ENCODE measurements around the gene KLKB1. TPM values are rescaled to one million over a fixed set of nuclear protein-coding genes. Genes with fewer than 3 reads are reported as not detected.
"Not testable (repeated sequence)": the region's sequence is repeated elsewhere in the genome, so short reads cannot be mapped to it uniquely, and the experiment has no call there.

KLKB1 gene
- polyA plus RNA-seq, 3 donors, result 0.28 to 0.89 TPM; not detected in 1

DNA sequence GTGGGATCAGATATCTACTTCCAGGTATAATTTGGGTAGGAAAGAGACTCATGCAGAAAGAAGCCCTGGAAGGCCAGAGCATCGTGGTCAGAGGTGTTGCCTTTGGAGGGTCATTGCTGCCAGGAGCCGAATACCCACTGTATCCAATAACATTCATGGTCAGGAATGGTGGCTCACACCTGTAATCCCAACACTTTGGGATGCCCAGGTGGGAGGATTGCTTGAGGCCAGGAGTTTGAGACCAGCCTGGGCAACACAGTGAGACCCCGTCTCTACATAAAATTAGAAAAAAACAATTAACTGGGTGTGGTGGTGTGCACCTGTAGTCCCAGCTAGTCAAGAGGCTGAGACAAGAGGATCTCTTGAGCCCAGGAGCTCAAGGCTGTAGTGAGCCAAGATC, 27.8 kb downstream of the KLKB1 start:
- 90 to 99% (median 95%) methylated on average over 3 of the region's 3 CpGs for WGBS, 3 donors
- H3K27ac ChIP-seq (ENCODE audit: low read depth, low read length), result no peak overlapping the region

- H3K27ac ChIP-seq (ENCODE audit: low read depth, low read length), result no peak overlapping the region
- WGBS, 3 donors, result 76 to 92% (median 80%) methylated on average over 12 of the region's 12 CpGs
Measured at GRCh38 chr4:186258216-186258811, 31.0 kb downstream of the KLKB1 start.

DNA sequence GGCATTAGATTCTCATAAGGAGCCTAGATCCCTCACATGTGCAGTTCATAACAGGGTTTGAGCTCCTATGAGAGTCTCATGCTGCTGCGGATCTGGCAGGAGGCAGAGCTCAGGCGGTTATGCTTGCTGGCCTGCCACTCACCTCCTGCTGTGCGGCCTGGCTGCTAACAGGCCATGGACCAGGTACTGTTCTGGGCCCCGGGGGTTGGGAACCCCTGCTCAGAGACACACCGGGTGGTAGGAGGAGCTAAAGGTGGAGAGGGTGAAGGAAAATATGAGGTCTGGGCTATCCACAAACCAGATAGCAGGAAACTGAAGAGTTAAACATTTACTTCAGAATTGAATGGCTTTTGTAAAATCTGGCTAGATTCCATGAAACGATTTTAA, 32.8 kb downstream of the KLKB1 start:
- no peak overlapping the region for H3K27ac ChIP-seq (ENCODE audit: low read depth, low read length)
- WGBS, 3 donors, result 40 to 78% (median 76%) methylated on average over 6 of the region's 6 CpGs

- no peak overlapping the region for H3K27ac ChIP-seq (ENCODE audit: low read depth, low read length)
- 22 to 69% (median 69%) methylated on average over 12 of the region's 12 CpGs for WGBS, 3 donors
Measured at GRCh38 chr4:186260504-186261448, 33.5 kb downstream of the KLKB1 start.

DNA sequence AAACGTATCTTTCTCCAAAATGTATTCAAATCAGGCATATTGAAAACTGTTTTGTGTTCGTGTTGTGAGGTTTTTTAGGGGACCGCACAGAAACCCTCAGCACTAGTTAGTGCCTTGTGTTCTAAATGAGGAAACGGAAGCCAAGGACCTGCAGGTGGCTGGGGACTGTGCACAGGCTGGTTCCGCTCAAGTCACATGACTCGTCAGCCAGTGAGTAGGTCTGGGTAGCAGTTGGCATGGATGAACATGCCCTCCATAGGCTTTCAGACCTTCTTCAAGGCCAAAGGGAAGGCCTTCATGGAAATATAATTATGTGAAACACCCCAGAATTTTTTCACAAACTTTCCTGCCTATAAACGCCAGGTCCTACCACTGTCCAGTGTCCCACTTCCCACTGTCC, 37.4 kb downstream of the KLKB1 start:
- WGBS, 3 donors, result 89 to 93% (median 89%) methylated on average over 7 of the region's 7 CpGs
- no peak overlapping the region for H3K27ac ChIP-seq (ENCODE audit: low read depth, low read length)

- not testable (repeated sequence) for H3K27ac ChIP-seq (ENCODE audit: low read depth, low read length)
- 94 to 98% (median 95%) methylated on average over 11 of the region's 11 CpGs for WGBS, 3 donors
Measured at GRCh38 chr4:186265250-186265649, 37.9 kb downstream of the KLKB1 start.

DNA sequence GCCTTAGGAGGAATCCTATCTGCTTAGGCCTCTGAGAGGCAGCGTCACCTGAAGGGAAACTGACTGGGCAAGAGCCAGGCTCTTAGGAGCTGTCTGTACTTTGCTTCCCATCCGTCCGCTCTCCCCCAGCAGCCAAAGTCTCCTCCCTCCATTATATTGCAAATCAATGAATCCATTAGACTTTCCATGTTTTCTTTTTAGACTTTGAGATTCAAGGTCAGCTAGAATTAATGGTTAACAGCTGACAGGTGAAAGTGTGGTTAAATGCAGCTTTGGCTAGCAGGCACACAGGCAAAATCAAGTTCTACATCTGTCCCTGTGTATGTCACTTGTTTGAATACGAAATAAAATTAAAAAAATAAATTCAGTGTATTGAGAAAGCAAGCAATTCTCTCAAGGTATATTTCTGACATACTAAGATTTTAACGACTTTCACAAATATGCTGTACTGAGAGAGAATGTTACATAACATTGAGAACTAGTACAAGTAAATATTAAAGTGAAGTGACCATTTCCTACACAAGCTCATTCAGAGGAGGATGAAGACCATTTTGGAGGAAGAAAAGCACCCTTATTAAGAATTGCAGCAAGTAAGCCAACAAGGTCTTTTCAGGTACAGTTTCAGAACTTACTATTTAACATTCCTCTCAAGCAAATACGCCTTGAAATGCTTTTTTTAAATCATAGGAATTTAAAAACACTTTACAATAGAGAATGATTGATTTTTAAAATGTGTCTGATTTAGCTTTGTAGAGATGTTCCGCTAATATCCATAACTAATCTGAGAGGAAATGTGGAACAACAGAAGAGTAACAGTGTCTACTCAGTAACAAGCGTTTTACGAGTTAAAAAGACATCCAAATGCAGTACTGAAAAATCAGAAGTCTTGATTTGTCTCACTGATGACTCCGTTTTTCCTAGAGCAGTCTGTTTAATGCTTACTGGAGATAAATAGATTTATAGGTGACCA, 38.7 kb downstream of the KLKB1 start, which contains the start of gene F11:
F11 (plus strand) TSS at position 507 of the 970 bp plus-strand sequence. CDS start 948 bp downstream, outside the sequence.
- 25 to 70% (median 66%) methylated on average over 10 of the region's 10 CpGs for WGBS, 3 donors
- H3K27ac ChIP-seq (ENCODE audit: low read depth, low read length), result no peak within 1 kb of the TSS

GRCh38 chr4:186266729-186267456, 39.6 kb downstream of the KLKB1 start:
- 0 to 24% (median 18%) methylated on average over 8 of the region's 8 CpGs for WGBS, 3 donors

GRCh38 chr4:186271081-186271678, 43.9 kb downstream of the KLKB1 start:
- no peak overlapping the region for H3K27ac ChIP-seq (ENCODE audit: low read depth, low read length)
- 82 to 94% (median 84%) methylated on average over 9 of the region's 9 CpGs for WGBS, 3 donors

More at GRCh38 chr4:186266729-186267456, 39.6 kb downstream of the KLKB1 start:
- H3K27ac ChIP-seq (ENCODE audit: low read depth, low read length), result no peak overlapping the region

- H3K27ac ChIP-seq (ENCODE audit: low read depth, low read length), result no peak overlapping the region
- WGBS, 3 donors, result 43 to 92% (median 76%) methylated on average over 4 of the region's 4 CpGs
Measured at GRCh38 chr4:186272699-186273391, 45.5 kb downstream of the KLKB1 start.

DNA sequence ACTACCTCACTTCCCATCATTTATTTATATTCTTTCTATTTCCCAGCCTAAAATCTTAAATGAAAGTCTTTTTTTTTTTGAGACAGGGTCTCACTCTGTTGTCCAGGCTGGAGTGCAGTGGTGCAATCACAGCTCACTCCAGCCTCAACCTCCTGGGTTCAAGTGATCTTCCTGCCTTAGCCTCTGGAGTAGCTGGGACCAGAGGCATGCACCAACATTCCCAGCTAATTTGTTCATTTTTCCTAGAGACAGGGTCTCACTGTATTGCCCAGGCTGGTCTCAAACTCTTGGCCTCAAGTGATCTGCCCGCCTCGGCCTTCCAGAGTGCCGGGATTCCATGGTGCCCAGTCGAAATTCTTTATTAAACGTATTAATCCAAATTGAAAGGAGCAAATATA, 46.1 kb downstream of the KLKB1 start:
- 93 to 94% (median 93%) methylated on average over 5 of the region's 5 CpGs for WGBS, 3 donors
- not testable (repeated sequence) for H3K27ac ChIP-seq (ENCODE audit: low read depth, low read length)

- WGBS, 3 donors, result 75 to 85% (median 82%) methylated on average over 5 of the region's 5 CpGs
- no peak overlapping the region for H3K27ac ChIP-seq (ENCODE audit: low read depth, low read length)
Measured at GRCh38 chr4:186283311-186283710, 56.0 kb downstream of the KLKB1 start.

- no peak overlapping the region for H3K27ac ChIP-seq (ENCODE audit: low read depth, low read length)
- WGBS, 3 donors, result 89 to 94% (median 91%) methylated on average over 12 of the region's 12 CpGs
Measured at GRCh38 chr4:186285147-186285546, 57.8 kb downstream of the KLKB1 start.

DNA sequence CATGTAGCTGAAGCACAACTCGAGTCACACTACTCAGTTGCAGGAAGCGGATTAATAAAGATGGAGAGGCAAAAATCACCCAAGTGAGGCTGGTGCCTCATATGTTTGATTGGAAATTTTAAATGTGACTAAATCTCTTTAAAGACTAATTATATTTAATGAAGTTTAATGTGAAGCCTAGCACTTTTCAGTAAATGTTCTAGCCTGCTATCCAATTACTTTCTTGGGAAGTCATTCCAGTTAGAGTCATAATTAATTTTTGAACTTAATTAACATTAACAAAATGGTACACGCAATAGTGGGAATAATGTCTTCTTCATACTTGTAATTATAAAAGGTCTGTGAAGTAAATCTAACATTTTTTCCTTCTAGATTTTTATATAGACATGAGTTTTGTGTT, 59.3 kb downstream of the KLKB1 start:
- 92 to 95% (median 93%) methylated on average over 3 of the region's 3 CpGs for WGBS, 3 donors
- no peak overlapping the region for H3K27ac ChIP-seq (ENCODE audit: low read depth, low read length)

GRCh38 chr4:186291256-186291890, 64.1 kb downstream of the KLKB1 start:
- H3K27ac ChIP-seq (ENCODE audit: low read depth, low read length), result no peak overlapping the region
- 80 to 84% (median 82%) methylated on average over 10 of the region's 10 CpGs for WGBS, 3 donors

GRCh38 chr4:186294160-186294559, 66.9 kb downstream of the KLKB1 start:
- no peak overlapping the region for H3K27ac ChIP-seq (ENCODE audit: low read depth, low read length)
- 86 to 88% (median 87%) methylated on average over 9 of the region's 9 CpGs for WGBS, 3 donors

All from adipose tissue (tissue), 3 donors.